Measurements from ENCODE around the gene NHERF2. TPM values are rescaled to one million over a fixed set of nuclear protein-coding genes. Genes with fewer than 3 reads are reported as not detected.

NHERF2 gene
- total RNA-seq, 1 donor from 2014 or later, result 3.0 TPM

GRCh38 chr16:1999866-2000514 lies 26.7 kb upstream of the NHERF2 start:
- Mint-ChIP-seq H3K36me3 (peaks cover 9% of the 10 kb centered on the region), H3K9me3 (no peaks in the 10 kb centered on the region), H3K27me3 (ENCODE audit: insufficient read depth, low read depth) (no peaks in the 10 kb centered on the region), H3K4me1 (peaks cover 10% of the 10 kb centered on the region), H3K4me3 (no peak overlapping the region), H3K27ac (no peak overlapping the region)
- H3K4me1 ChIP-seq, result peaks cover 6% of the 10 kb centered on the region
- no peaks in the 10 kb centered on the region for H3K27me3 ChIP-seq
- H2AFZ ChIP-seq (replicated peaks), result no peak overlapping the region
- no peak overlapping the region for H3K4me3 ChIP-seq
- no peaks in the 10 kb centered on the region for H3K36me3 ChIP-seq
- H3K27ac ChIP-seq, result no peak overlapping the region
- H3F3A ChIP-seq (ENCODE audit: low read depth), result peaks cover 20% of the 10 kb centered on the region
- no peak overlapping the region for H3K4me2 ChIP-seq
- TF ChIP-seq EZH2phosphoT487 (IDR thresholded peaks at IDR 0.05) (no peak), EZH2 (IDR thresholded peaks at IDR 0.05) (no peak), CTCF (IDR thresholded peaks at IDR 0.05) (no peak)
- no peak for DNase-seq (ENCODE audit: low spot score)
- H3K79me2 ChIP-seq (ENCODE audit: low read depth), result peaks cover 9% of the 10 kb centered on the region
- no peak overlapping the region for H3K9ac ChIP-seq
- H4K20me1 ChIP-seq (ENCODE audit: low read depth), result peaks cover 24% of the 10 kb centered on the region
- H3K9me3 ChIP-seq (ENCODE audit: low read depth), result no peaks in the 10 kb centered on the region

GRCh38 chr16:2001035-2001434 lies 25.7 kb upstream of the NHERF2 start:
- H4K20me1 ChIP-seq (ENCODE audit: low read depth), result peaks cover 34% of the 10 kb centered on the region

GRCh38 chr16:2001456-2002355 lies 25.0 kb upstream of the NHERF2 start:
- Histone ChIP-seq H2AFZ (replicated peaks) (no peak overlapping the region), H3K9me3 (ENCODE audit: low read depth) (no peaks in the 10 kb centered on the region), H3F3A (ENCODE audit: low read depth) (peaks cover 16% of the 10 kb centered on the region), H3K36me3 (no peaks in the 10 kb centered on the region), H3K27me3 (no peaks in the 10 kb centered on the region), H3K4me2 (no peak overlapping the region), H3K4me3 (no peak overlapping the region), H3K27ac (no peak overlapping the region), H4K20me1 (ENCODE audit: low read depth) (peaks cover 41% of the 10 kb centered on the region), H3K9ac (no peak overlapping the region), H3K4me1 (peaks cover 6% of the 10 kb centered on the region), H3K79me2 (ENCODE audit: low read depth) (peaks cover 25% of the 10 kb centered on the region)
- H3K27me3 Mint-ChIP-seq (ENCODE audit: insufficient read depth, low read depth), result no peaks in the 10 kb centered on the region
- H3K9me3 Mint-ChIP-seq, result no peaks in the 10 kb centered on the region
- H3K27ac Mint-ChIP-seq, result no peak overlapping the region
- peaks cover 6% of the 10 kb centered on the region for H3K36me3 Mint-ChIP-seq
- H3K4me3 Mint-ChIP-seq, result no peak overlapping the region
- TF ChIP-seq EZH2 (IDR thresholded peaks at IDR 0.05), result no peak
- TF ChIP-seq CTCF (IDR thresholded peaks at IDR 0.05), result no peak
- no peak for TF ChIP-seq EZH2phosphoT487 (IDR thresholded peaks at IDR 0.05)
- no peak for DNase-seq (ENCODE audit: low spot score)
- H3K4me1 Mint-ChIP-seq, result peaks cover 14% of the 10 kb centered on the region

More at GRCh38 chr16:2001035-2001434, 25.7 kb upstream of the NHERF2 start:
- peaks cover 13% of the 10 kb centered on the region for H3K4me1 Mint-ChIP-seq
- Histone ChIP-seq H3K27me3 (no peaks in the 10 kb centered on the region), H3K36me3 (no peaks in the 10 kb centered on the region), H3K4me2 (no peak overlapping the region), H3K9me3 (ENCODE audit: low read depth) (no peaks in the 10 kb centered on the region), H3K4me1 (peaks cover 6% of the 10 kb centered on the region), H3K9ac (no peak overlapping the region), H2AFZ (replicated peaks) (no peak overlapping the region), H3F3A (ENCODE audit: low read depth) (peaks cover 19% of the 10 kb centered on the region), H3K4me3 (no peak overlapping the region), H3K79me2 (ENCODE audit: low read depth) (peaks cover 18% of the 10 kb centered on the region), H3K27ac (no peak overlapping the region)
- TF ChIP-seq EZH2phosphoT487 (IDR thresholded peaks at IDR 0.05), result no peak
- no peaks in the 10 kb centered on the region for H3K9me3 Mint-ChIP-seq
- H3K36me3 Mint-ChIP-seq, result peaks cover 6% of the 10 kb centered on the region
- no peak overlapping the region for H3K27ac Mint-ChIP-seq
- DNase-seq (ENCODE audit: low spot score), result no peak
- H3K4me3 Mint-ChIP-seq, result no peak overlapping the region
- H3K27me3 Mint-ChIP-seq (ENCODE audit: insufficient read depth, low read depth), result no peaks in the 10 kb centered on the region
